Measurements from ENCODE around the gene DIS3L2. TPM values are rescaled to one million over a fixed set of nuclear protein-coding genes. Genes with fewer than 3 reads are reported as not detected.

Gene DIS3L2
- total and polyA plus RNA-seq, 5 donors from 2014 or later, result 10.9 to 76.9 (median 21.0) TPM

- no peak for DNase-seq
- peaks cover 0 to 1% (median 0%) of the 10 kb centered on the region in 7 donors for H3K9me3 Mint-ChIP-seq
- Histone ChIP-seq H3K4me1 (ENCODE audit: control insufficient read depth, insufficient read depth, low read length, poor library complexity, severe bottlenecking) (no peaks in the 10 kb centered on the region), H3K36me3 (ENCODE audit: control insufficient read depth, insufficient read depth, low read length) (peaks cover 19% of the 10 kb centered on the region), H3K27ac (ENCODE audit: insufficient read depth, low read length, poor library complexity, severe bottlenecking) (no peak overlapping the region), H3K27me3 (ENCODE audit: control insufficient read depth, insufficient read depth, low read length) (no peaks in the 10 kb centered on the region), H3K9me3 (ENCODE audit: control insufficient read depth in 2 of 2, low read length in 2 of 2) (no peaks in the 10 kb centered on the region), H3K4me3 (ENCODE audit: low read depth, low read length) (no peak overlapping the region)
- ATAC-seq (ENCODE audit: low read depth in 2 of 2), result no peak
- H3K4me1 Mint-ChIP-seq, result peaks cover 0 to 4% (median 4%) of the 10 kb centered on the region in 4 donors
- H3K4me3 Mint-ChIP-seq, result no peak overlapping the region
- H3K36me3 Mint-ChIP-seq, result peaks cover 34% of the 10 kb centered on the region
- H3K27ac Mint-ChIP-seq, result peak overlapping the region in 1 of 3 donors; percentile 52
- H3K27me3 Mint-ChIP-seq, result no peaks in the 10 kb centered on the region
Measured at GRCh38 chr2:232210306-232210705, 248.8 kb downstream of the DIS3L2 start.

- Mint-ChIP-seq H3K27ac (peak overlapping the region in 2 of 3 donors; percentile 38 to 39), H3K36me3 (peaks cover 46% of the 10 kb centered on the region), H3K4me3 (no peak overlapping the region), H3K9me3 (peaks cover 0 to 1% (median 0%) of the 10 kb centered on the region in 7 donors), H3K4me1 (peaks cover 0 to 8% (median 5%) of the 10 kb centered on the region in 4 donors), H3K27me3 (no peaks in the 10 kb centered on the region)
- Histone ChIP-seq H3K36me3 (ENCODE audit: control insufficient read depth, insufficient read depth, low read length) (peaks cover 22% of the 10 kb centered on the region), H3K4me1 (ENCODE audit: control insufficient read depth, insufficient read depth, low read length, poor library complexity, severe bottlenecking) (no peaks in the 10 kb centered on the region), H3K27ac (ENCODE audit: insufficient read depth, low read length, poor library complexity, severe bottlenecking) (no peak overlapping the region), H3K27me3 (ENCODE audit: control insufficient read depth, insufficient read depth, low read length) (no peaks in the 10 kb centered on the region), H3K9me3 (ENCODE audit: control insufficient read depth in 2 of 2, low read length in 2 of 2) (no peaks in the 10 kb centered on the region), H3K4me3 (ENCODE audit: low read depth, low read length) (no peak overlapping the region)
- ATAC-seq (ENCODE audit: low read depth in 2 of 2) (no peak), DNase-seq (no peak)
Measured at GRCh38 chr2:232211743-232212686, 250.5 kb downstream of the DIS3L2 start.

GRCh38 chr2:232213176-232213575 lies 251.7 kb downstream of the DIS3L2 start:
- H3K27ac ChIP-seq (ENCODE audit: insufficient read depth, low read length, poor library complexity, severe bottlenecking), result no peak overlapping the region
- DNase-seq (no peak), ATAC-seq (ENCODE audit: low read depth in 2 of 2) (no peak)
- H3K4me1 Mint-ChIP-seq, result peaks cover 0 to 15% (median 6%) of the 10 kb centered on the region in 4 donors
- H3K4me3 ChIP-seq (ENCODE audit: low read depth, low read length), result no peak overlapping the region
- peaks cover 22% of the 10 kb centered on the region for H3K36me3 ChIP-seq (ENCODE audit: control insufficient read depth, insufficient read depth, low read length)
- H3K36me3 Mint-ChIP-seq, result peaks cover 46% of the 10 kb centered on the region
- H3K4me3 Mint-ChIP-seq, result no peak overlapping the region
- H3K9me3 ChIP-seq (ENCODE audit: control insufficient read depth in 2 of 2, low read length in 2 of 2), result no peaks in the 10 kb centered on the region
- no peaks in the 10 kb centered on the region for H3K27me3 Mint-ChIP-seq
- H3K27ac Mint-ChIP-seq, result peak overlapping the region in 1 of 3 donors; percentile 10
- peaks cover 0 to 1% (median 0%) of the 10 kb centered on the region in 7 donors for H3K9me3 Mint-ChIP-seq
- H3K4me1 ChIP-seq (ENCODE audit: control insufficient read depth, insufficient read depth, low read length, poor library complexity, severe bottlenecking), result no peaks in the 10 kb centered on the region
- no peaks in the 10 kb centered on the region for H3K27me3 ChIP-seq (ENCODE audit: control insufficient read depth, insufficient read depth, low read length)

- no peak overlapping the region for H3K4me3 Mint-ChIP-seq
- Histone ChIP-seq H3K4me1 (ENCODE audit: control insufficient read depth, insufficient read depth, low read length, poor library complexity, severe bottlenecking) (peaks cover 3% of the 10 kb centered on the region), H3K27ac (ENCODE audit: insufficient read depth, low read length, poor library complexity, severe bottlenecking) (no peak overlapping the region), H3K36me3 (ENCODE audit: control insufficient read depth, insufficient read depth, low read length) (peaks cover 22% of the 10 kb centered on the region), H3K4me3 (ENCODE audit: low read depth, low read length) (no peak overlapping the region), H3K27me3 (ENCODE audit: control insufficient read depth, insufficient read depth, low read length) (no peaks in the 10 kb centered on the region), H3K9me3 (ENCODE audit: control insufficient read depth in 2 of 2, low read length in 2 of 2) (no peaks in the 10 kb centered on the region)
- peaks cover 4 to 23% (median 10%) of the 10 kb centered on the region in 4 donors for H3K4me1 Mint-ChIP-seq
- H3K27ac Mint-ChIP-seq, result peak overlapping the region in 1 of 3 donors; percentile 36
- peaks cover 46% of the 10 kb centered on the region for H3K36me3 Mint-ChIP-seq
- H3K9me3 Mint-ChIP-seq, result no peaks in the 10 kb centered on the region
- DNase-seq (no peak), ATAC-seq (ENCODE audit: low read depth in 2 of 2) (no peak)
- H3K27me3 Mint-ChIP-seq, result no peaks in the 10 kb centered on the region
Measured at GRCh38 chr2:232214053-232214452, 252.5 kb downstream of the DIS3L2 start.

GRCh38 chr2:232216028-232216427 lies 254.5 kb downstream of the DIS3L2 start:
- peaks cover 30% of the 10 kb centered on the region for H3K36me3 Mint-ChIP-seq
- H3K27ac Mint-ChIP-seq, result peak overlapping the region in 1 of 3 donors; percentile 11

GRCh38 chr2:232218778-232219495 lies 257.4 kb downstream of the DIS3L2 start:
- H3K27me3 Mint-ChIP-seq, result no peaks in the 10 kb centered on the region
- no peaks in the 10 kb centered on the region for H3K27me3 ChIP-seq (ENCODE audit: control insufficient read depth, insufficient read depth, low read length)
- no peaks in the 10 kb centered on the region for H3K9me3 Mint-ChIP-seq
- H3K4me3 Mint-ChIP-seq, result peak overlapping the region in 1 of 4 donors; percentile 15
- DNase-seq (no peak), ATAC-seq (ENCODE audit: low read depth in 2 of 2) (no peak)
- peak overlapping the region; percentile 52 for H3K4me3 ChIP-seq (ENCODE audit: low read depth, low read length)
- peaks cover 8% of the 10 kb centered on the region for H3K4me1 ChIP-seq (ENCODE audit: control insufficient read depth, insufficient read depth, low read length, poor library complexity, severe bottlenecking)
- peaks cover 10% of the 10 kb centered on the region for H3K36me3 ChIP-seq (ENCODE audit: control insufficient read depth, insufficient read depth, low read length)
- peaks cover 7 to 26% (median 16%) of the 10 kb centered on the region in 4 donors for H3K4me1 Mint-ChIP-seq
- H3K9me3 ChIP-seq (ENCODE audit: control insufficient read depth in 2 of 2, low read length in 2 of 2), result no peaks in the 10 kb centered on the region
- peak overlapping the region in 2 of 3 donors; percentile 2 to 23 for H3K27ac Mint-ChIP-seq
- H3K36me3 Mint-ChIP-seq, result peaks cover 22% of the 10 kb centered on the region
- no peak overlapping the region for H3K27ac ChIP-seq (ENCODE audit: insufficient read depth, low read length, poor library complexity, severe bottlenecking)

More at GRCh38 chr2:232216028-232216427, 254.5 kb downstream of the DIS3L2 start:
- no peak for ATAC-seq (ENCODE audit: low read depth in 2 of 2)
- DNase-seq, result no peak
- Histone ChIP-seq H3K9me3 (ENCODE audit: control insufficient read depth in 2 of 2, low read length in 2 of 2) (no peaks in the 10 kb centered on the region), H3K27ac (ENCODE audit: insufficient read depth, low read length, poor library complexity, severe bottlenecking) (no peak overlapping the region), H3K4me1 (ENCODE audit: control insufficient read depth, insufficient read depth, low read length, poor library complexity, severe bottlenecking) (peaks cover 8% of the 10 kb centered on the region), H3K27me3 (ENCODE audit: control insufficient read depth, insufficient read depth, low read length) (no peaks in the 10 kb centered on the region), H3K4me3 (ENCODE audit: low read depth, low read length) (no peak overlapping the region), H3K36me3 (ENCODE audit: control insufficient read depth, insufficient read depth, low read length) (peaks cover 14% of the 10 kb centered on the region)
- Mint-ChIP-seq H3K9me3 (no peaks in the 10 kb centered on the region), H3K4me1 (peaks cover 11 to 30% (median 18%) of the 10 kb centered on the region in 4 donors), H3K27me3 (no peaks in the 10 kb centered on the region), H3K4me3 (no peak overlapping the region)

- H3K27me3 ChIP-seq (ENCODE audit: control insufficient read depth, insufficient read depth, low read length), result no peaks in the 10 kb centered on the region
- peaks cover 8% of the 10 kb centered on the region for H3K4me1 ChIP-seq (ENCODE audit: control insufficient read depth, insufficient read depth, low read length, poor library complexity, severe bottlenecking)
- Mint-ChIP-seq H3K4me1 (peaks cover 7 to 26% (median 19%) of the 10 kb centered on the region in 4 donors), H3K9me3 (no peaks in the 10 kb centered on the region), H3K4me3 (no peak overlapping the region), H3K27me3 (no peaks in the 10 kb centered on the region), H3K36me3 (peaks cover 22% of the 10 kb centered on the region), H3K27ac (peak overlapping the region in 2 of 3 donors; percentile 2 to 8)
- ATAC-seq (ENCODE audit: low read depth in 2 of 2) (peak; percentile 44 to 45), DNase-seq (peak in 1 of 3 donors; percentile 26)
- peaks cover 6% of the 10 kb centered on the region for H3K36me3 ChIP-seq (ENCODE audit: control insufficient read depth, insufficient read depth, low read length)
- H3K9me3 ChIP-seq (ENCODE audit: control insufficient read depth in 2 of 2, low read length in 2 of 2), result no peaks in the 10 kb centered on the region
- H3K27ac ChIP-seq (ENCODE audit: insufficient read depth, low read length, poor library complexity, severe bottlenecking), result no peak overlapping the region
- peak overlapping the region; percentile 52 for H3K4me3 ChIP-seq (ENCODE audit: low read depth, low read length)
Measured at GRCh38 chr2:232219496-232219870, 258.0 kb downstream of the DIS3L2 start.

Measured in CD4-positive, CD25-positive, alpha-beta regulatory T cell (primary cell).